Endometrial microvascular endothelial cells (primary cell): Measurements from ENCODE around the gene NRN1L. TPM values are rescaled to one million over a fixed set of nuclear protein-coding genes. Genes with fewer than 3 reads are reported as not detected.
"Not testable (repeated sequence)": the region's sequence is repeated elsewhere in the genome, so short reads cannot be mapped to it uniquely, and the experiment has no call there.

ENCODE experiments used
- in situ Hi-C: cut with HindIII; loops from 2 replicates; pipeline ENCODE4 v1.10.0; 2017; ENCODE audit warnings: low sequenced_read_pairs, low pct_unique_long_range_greater_than_20kb; ENCODE audit errors: inconsistent ontology term
- total RNA-seq: library from RNA; depleted of rRNA; stranded (reverse); fragments of >200 nt; gene quantifications from one replicate; pipeline ENCODE4 v1.2.3, GENCODE V29; 2015; ENCODE audit errors: inconsistent ontology term

NRN1L gene
- total RNA-seq, 1 donor from 2014 or later = not detected

- in situ Hi-C loops = no loop called here
These were observed 26.2 kb upstream of the NRN1L start for GRCh38 chr16:67858500-67858899.

- in situ Hi-C loops = no loop called here
These were observed 23.9 kb upstream of the NRN1L start for GRCh38 chr16:67860589-67861398.

- in situ Hi-C loops = no loop called here
These were observed 22.8 kb upstream of the NRN1L start for GRCh38 chr16:67861877-67862276.

GRCh38 chr16:67862623-67863583 is 21.8 kb upstream of the NRN1L start:
- in situ Hi-C loops = no loop called here

- in situ Hi-C loops = not testable (repeated sequence)
These were observed 20.6 kb upstream of the NRN1L start for GRCh38 chr16:67864044-67864443.

- in situ Hi-C loops = no loop called here
These were observed 20.1 kb upstream of the NRN1L start for GRCh38 chr16:67864594-67864993.

GRCh38 chr16:67865318-67865717 is 19.4 kb upstream of the NRN1L start:
- in situ Hi-C loops = no loop called here

- in situ Hi-C loops = no loop called here
These were observed 16.4 kb upstream of the NRN1L start for GRCh38 chr16:67868290-67868689.

- in situ Hi-C loops = no loop called here
These were observed 15.0 kb upstream of the NRN1L start for GRCh38 chr16:67869653-67870052.

GRCh38 chr16:67871256-67871655 is 13.4 kb upstream of the NRN1L start:
- in situ Hi-C loops = no loop called here

- in situ Hi-C loops = no loop called here
These were observed 12.5 kb upstream of the NRN1L start for GRCh38 chr16:67872131-67872630.

- in situ Hi-C loops = no loop called here
These were observed 11.9 kb upstream of the NRN1L start, which contains the start of gene EDC4 for GRCh38 chr16:67872631-67873434. EDC4 (plus strand) TSS chr16:67873052; CDS start chr16:67873262, 210 bp downstream.

GRCh38 chr16:67873435-67874370 is 11.0 kb upstream of the NRN1L start:
- in situ Hi-C loops = no loop called here

GRCh38 chr16:67874372-67874771 is 10.3 kb upstream of the NRN1L start:
- in situ Hi-C loops = no loop called here

GRCh38 chr16:67877064-67877463 is 7.6 kb upstream of the NRN1L start:
- in situ Hi-C loops = loop anchor here (25.0 kb wide), 1 partner anchor 135 kb away; the partner anchor contains the start of genes DDX28, DPEP2NB and DUS2

- in situ Hi-C loops = loop anchor here (25.0 kb wide), 1 partner anchor 134 kb away; the partner anchor contains the start of genes DDX28, DPEP2NB and DUS2
These were observed 6.5 kb upstream of the NRN1L start for GRCh38 chr16:67878232-67878631.

- in situ Hi-C loops = loop anchor here (25.0 kb wide), 1 partner anchor 133 kb away; the partner anchor contains the start of genes DDX28, DPEP2NB and DUS2
These were observed 5.8 kb upstream of the NRN1L start for GRCh38 chr16:67878846-67879245.
